ENCODE results near the gene ZNF790. TPM values are rescaled to one million over a fixed set of nuclear protein-coding genes. Genes with fewer than 3 reads are reported as not detected.

Gene ZNF790
- total RNA-seq, 2 donors from 2014 or later, result 7.4 to 8.8 TPM

DNA sequence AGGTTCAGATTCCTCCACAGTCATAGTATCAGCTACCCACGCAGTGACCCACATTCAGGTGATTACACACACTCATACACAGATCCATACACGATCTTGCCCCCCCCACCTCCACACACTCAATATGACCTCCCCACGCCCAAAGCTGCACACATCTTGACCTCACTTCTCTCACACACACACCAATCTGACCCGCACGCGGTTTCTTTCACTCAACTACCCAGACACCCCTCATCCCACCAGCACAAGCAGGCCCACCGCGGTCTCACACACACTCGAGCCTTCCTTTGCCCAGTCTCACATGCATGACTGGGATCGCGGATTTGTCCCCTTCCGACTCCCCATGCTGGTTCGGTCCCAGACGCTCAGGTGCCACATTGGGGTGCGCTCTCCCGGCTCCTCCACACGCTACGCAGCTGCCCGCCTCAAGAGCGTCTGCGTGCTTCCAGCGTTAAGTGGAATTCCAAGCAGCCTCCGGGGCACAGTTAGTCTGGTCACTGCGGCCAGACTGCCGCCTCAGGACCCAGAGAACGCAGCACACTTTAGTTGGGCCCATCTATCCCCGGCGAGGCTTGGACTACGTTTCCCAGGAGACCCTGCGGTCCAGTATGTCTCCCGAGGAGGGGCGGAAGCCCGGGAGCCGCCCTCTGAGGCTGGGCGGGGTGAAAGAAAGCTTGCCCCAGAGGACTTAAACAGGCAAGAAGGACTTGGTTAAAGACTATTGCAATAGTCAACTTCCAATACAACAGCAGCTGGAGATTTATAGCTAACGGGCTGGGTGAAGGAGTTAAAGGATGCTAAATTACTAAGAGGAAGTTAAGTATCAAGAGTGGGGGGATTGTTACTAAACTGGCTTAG is 11.7 kb upstream of the ZNF790 start:
- peaks cover 7% of the 10 kb centered on the region for H3K36me3 ChIP-seq
- TF ChIP-seq, protein P1, sequence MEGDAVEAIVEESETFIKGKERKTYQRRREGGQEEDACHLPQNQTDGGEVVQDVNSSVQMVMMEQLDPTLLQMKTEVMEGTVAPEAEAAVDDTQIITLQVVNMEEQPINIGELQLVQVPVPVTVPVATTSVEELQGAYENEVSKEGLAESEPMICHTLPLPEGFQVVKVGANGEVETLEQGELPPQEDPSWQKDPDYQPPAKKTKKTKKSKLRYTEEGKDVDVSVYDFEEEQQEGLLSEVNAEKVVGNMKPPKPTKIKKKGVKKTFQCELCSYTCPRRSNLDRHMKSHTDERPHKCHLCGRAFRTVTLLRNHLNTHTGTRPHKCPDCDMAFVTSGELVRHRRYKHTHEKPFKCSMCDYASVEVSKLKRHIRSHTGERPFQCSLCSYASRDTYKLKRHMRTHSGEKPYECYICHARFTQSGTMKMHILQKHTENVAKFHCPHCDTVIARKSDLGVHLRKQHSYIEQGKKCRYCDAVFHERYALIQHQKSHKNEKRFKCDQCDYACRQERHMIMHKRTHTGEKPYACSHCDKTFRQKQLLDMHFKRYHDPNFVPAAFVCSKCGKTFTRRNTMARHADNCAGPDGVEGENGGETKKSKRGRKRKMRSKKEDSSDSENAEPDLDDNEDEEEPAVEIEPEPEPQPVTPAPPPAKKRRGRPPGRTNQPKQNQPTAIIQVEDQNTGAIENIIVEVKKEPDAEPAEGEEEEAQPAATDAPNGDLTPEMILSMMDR (IDR thresholded peaks at IDR 0.05), result no peak
- peak; percentile 87 for ATAC-seq (ENCODE audit: insufficient number of reproducible peaks, low FRiP score, low read depth)
- no peaks in the 10 kb centered on the region for H3K27me3 ChIP-seq (replicated peaks; ENCODE audit: insufficient read depth)
- DNase-seq (ENCODE audit: low spot score), result peak; percentile 80
- H3K4me1 ChIP-seq (ENCODE audit: control insufficient read depth in 1 of 2, low read depth in 2 of 2), result peaks cover 8 to 18% of the 10 kb centered on the region in 2 donors
- peak overlapping the region; percentile 97 for H3K4me3 ChIP-seq
- H3K27ac ChIP-seq, result peak overlapping the region; percentile 65 to 91
- peaks cover 7% of the 10 kb centered on the region for H3K9me3 ChIP-seq

DNA sequence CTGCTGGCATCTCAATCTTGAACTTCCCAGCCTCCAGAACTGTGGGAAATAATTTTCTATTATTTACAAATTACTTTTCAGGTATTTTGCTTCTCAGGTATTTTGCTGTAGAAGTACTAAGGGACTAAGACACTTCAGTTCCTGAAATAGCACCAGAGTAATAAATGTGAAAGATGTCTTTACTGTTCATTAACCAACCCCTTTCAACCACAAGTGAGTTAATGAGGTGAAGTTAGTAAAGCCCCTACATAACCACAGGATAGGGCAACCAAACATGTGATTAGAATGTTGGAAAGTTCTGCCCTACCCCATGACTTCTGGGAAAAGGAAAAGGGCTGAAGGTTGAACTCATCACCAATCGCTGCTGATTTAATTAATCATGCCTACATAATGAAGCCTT is 9.8 kb upstream of the ZNF790 start:
- ATAC-seq (ENCODE audit: insufficient number of reproducible peaks, low FRiP score, low read depth) (no peak), DNase-seq (ENCODE audit: low spot score) (no peak)
- peaks cover 1% of the 10 kb centered on the region for H3K36me3 ChIP-seq
- TF ChIP-seq, protein P1 (IDR thresholded peaks at IDR 0.05), result no peak
- H3K9me3 ChIP-seq, result no peaks in the 10 kb centered on the region
- H3K27me3 ChIP-seq (replicated peaks; ENCODE audit: insufficient read depth), result no peaks in the 10 kb centered on the region
- no peak overlapping the region for H3K4me3 ChIP-seq
- H3K4me1 ChIP-seq (ENCODE audit: control insufficient read depth in 1 of 2, low read depth in 2 of 2), result peaks cover 8 to 18% of the 10 kb centered on the region in 2 donors
- no peak overlapping the region for H3K27ac ChIP-seq

DNA sequence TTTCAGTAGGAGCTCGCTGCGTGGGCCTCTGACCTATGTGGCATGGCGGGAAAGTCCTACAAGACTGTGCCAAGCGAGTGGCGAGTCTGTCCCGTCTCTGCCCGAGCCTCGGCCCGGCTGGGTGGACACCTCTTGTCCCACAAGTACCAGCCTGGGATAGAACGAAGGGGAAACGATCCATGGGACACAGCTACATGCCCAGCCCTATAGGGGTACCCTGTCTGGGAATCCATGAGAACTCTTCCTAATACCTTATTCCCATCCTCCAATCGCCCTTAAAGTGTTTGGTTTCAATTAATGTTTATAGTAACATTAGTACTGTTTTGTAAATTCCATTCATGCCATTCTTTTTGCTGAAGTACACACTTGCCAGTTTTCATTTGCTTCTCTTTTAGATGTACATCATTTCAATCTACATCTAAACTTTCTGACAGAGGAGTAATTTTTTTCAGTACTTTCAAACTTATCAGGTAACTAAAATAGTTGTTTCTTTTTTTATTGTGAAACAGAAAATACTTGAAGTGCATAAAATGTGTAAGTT is 667 bp upstream of the ZNF790 start:
- ATAC-seq (ENCODE audit: insufficient number of reproducible peaks, low FRiP score, low read depth), result no peak
- H3K27ac ChIP-seq, result peak overlapping the region; percentile 83 to 90

DNA sequence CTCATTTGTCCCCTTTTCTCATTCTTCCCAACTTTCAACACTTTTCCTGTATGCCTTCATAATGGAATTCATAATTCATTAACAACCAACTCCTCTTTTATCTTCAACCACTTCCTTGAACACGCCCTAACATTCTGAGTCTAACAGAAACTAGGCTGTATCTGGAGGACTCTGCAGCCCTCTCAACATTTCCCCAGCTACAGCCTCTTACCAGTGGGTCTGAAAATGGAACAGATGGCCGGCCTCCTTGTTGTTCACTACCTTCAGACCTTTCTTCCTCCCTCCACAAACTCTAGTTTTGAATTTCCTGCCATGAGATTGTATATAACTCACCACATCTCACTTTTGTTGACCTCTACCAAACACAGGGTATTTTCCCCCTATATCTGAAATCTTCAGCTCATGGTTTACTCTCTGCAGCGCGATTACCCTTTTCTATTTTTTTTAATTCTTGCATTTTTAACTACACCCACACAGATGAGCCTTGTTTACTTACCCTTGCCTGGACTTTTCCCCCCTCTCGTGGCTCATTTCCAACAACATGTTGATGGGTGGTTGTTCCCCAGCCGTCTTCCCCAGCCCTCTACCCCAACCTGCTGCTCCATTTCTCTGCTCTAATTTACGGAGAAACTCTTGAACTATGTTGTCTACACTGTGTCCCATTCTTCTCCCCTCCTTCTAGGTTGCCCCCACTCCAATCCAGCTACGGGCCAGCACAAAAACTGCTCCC is 846 bp downstream of the ZNF790 start:
- H3K27ac ChIP-seq, result peak overlapping the region; percentile 83 to 90
- H3K9me3 ChIP-seq, result peaks cover 32% of the 10 kb centered on the region
- no peaks in the 10 kb centered on the region for H3K27me3 ChIP-seq (replicated peaks; ENCODE audit: insufficient read depth)
- no peak for ATAC-seq (ENCODE audit: insufficient number of reproducible peaks, low FRiP score, low read depth)
- DNase-seq (ENCODE audit: low spot score), result no peak
- peaks cover 10% of the 10 kb centered on the region for H3K36me3 ChIP-seq
- H3K4me3 ChIP-seq, result peak overlapping the region; percentile 92
- peaks cover 0 to 20% of the 10 kb centered on the region in 2 donors for H3K4me1 ChIP-seq (ENCODE audit: control insufficient read depth in 1 of 2, low read depth in 2 of 2)
- TF ChIP-seq, protein P1 (IDR thresholded peaks at IDR 0.05), result no peak

More for the DNA sequence above, 667 bp upstream of the ZNF790 start:
- H3K27me3 ChIP-seq (replicated peaks; ENCODE audit: insufficient read depth), result no peaks in the 10 kb centered on the region
- H3K9me3 ChIP-seq, result peaks cover 17% of the 10 kb centered on the region
- DNase-seq (ENCODE audit: low spot score), result no peak
- TF ChIP-seq, protein P1 (IDR thresholded peaks at IDR 0.05), result no peak
- H3K4me3 ChIP-seq, result peak overlapping the region; percentile 92
- H3K36me3 ChIP-seq, result peaks cover 2% of the 10 kb centered on the region
- H3K4me1 ChIP-seq (ENCODE audit: control insufficient read depth in 1 of 2, low read depth in 2 of 2), result peaks cover 0 to 20% of the 10 kb centered on the region in 2 donors

DNA sequence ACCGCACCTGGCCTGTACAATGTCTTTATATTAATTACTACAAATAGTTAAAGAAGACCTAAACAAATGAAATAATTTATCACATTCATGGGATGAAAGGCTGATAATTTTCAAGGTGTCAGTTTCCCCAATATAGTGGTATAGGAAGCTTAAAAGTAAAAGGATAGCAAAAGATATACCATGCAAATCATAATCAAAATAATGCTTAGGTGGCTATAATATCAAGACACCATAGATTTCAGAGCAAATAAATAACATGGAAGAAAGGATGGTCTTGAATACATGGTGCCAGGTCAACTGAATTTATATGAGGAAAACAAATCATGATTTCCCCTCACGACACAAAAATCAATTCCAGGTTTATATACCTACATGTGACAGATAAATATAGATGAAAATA is 4.8 kb downstream of the ZNF790 start:
- Histone ChIP-seq H3K27ac (no peak overlapping the region), H3K4me3 (no peak overlapping the region), H3K4me1 (ENCODE audit: control insufficient read depth in 1 of 2, low read depth in 2 of 2) (peaks cover 0 to 11% of the 10 kb centered on the region in 2 donors), H3K36me3 (peaks cover 29% of the 10 kb centered on the region), H3K27me3 (replicated peaks; ENCODE audit: insufficient read depth) (no peaks in the 10 kb centered on the region), H3K9me3 (peaks cover 71% of the 10 kb centered on the region)
- TF ChIP-seq, protein P1 (IDR thresholded peaks at IDR 0.05), result no peak
- DNase-seq (ENCODE audit: low spot score) (no peak), ATAC-seq (ENCODE audit: insufficient number of reproducible peaks, low FRiP score, low read depth) (no peak)
